ENCODE results near the gene NALCN. TPM values are rescaled to one million over a fixed set of nuclear protein-coding genes. Genes with fewer than 3 reads are reported as not detected.

Gene NALCN
- total RNA-seq, 2 donors from 2014 or later, result 0.11 TPM; not detected in 1

- Histone ChIP-seq H3K36me3 (ENCODE audit: control insufficient read depth, insufficient read depth, low read length) (no peaks in the 10 kb centered on the region), H3K9me3 (ENCODE audit: control insufficient read depth, low read length) (no peaks in the 10 kb centered on the region), H3K27me3 (ENCODE audit: control insufficient read depth, insufficient read depth, low read length, poor library complexity, severe bottlenecking) (no peaks in the 10 kb centered on the region), H3K4me1 (ENCODE audit: control insufficient read depth, insufficient read depth, low read length) (no peaks in the 10 kb centered on the region), H3K9ac (ENCODE audit: extremely low read depth, low read length, poor library complexity, severe bottlenecking) (no peak overlapping the region), H3K27ac (ENCODE audit: low read depth, low read length) (no peak overlapping the region), H3K4me3 (ENCODE audit: low read length) (no peak overlapping the region)
- no peak for DNase-seq
- Mint-ChIP-seq H3K4me3 (no peak overlapping the region), H3K4me1 (no peaks in the 10 kb centered on the region), H3K27me3 (ENCODE audit: insufficient read depth) (no peaks in the 10 kb centered on the region), H3K9me3 (no peaks in the 10 kb centered on the region), H3K27ac (no peak overlapping the region), H3K36me3 (ENCODE audit: low read depth) (no peaks in the 10 kb centered on the region)
- 91 to 100% methylated on average over 1 to 3 of the region's 3 CpGs for WGBS, 2 experiments (ENCODE audit: insufficient coverage in 1 of 2, insufficient read length in 1 of 2)
- TF ChIP-seq CTCF (conservative IDR thresholded peaks at IDR 0.05), result no peak
Observed at GRCh38 chr13:101306773-101307172, 109.5 kb downstream of the NALCN start.

- Mint-ChIP-seq H3K27ac (no peak overlapping the region), H3K9me3 (no peaks in the 10 kb centered on the region), H3K4me1 (no peaks in the 10 kb centered on the region), H3K36me3 (ENCODE audit: low read depth) (no peaks in the 10 kb centered on the region), H3K27me3 (ENCODE audit: insufficient read depth) (no peaks in the 10 kb centered on the region), H3K4me3 (no peak overlapping the region)
- Histone ChIP-seq H3K9me3 (ENCODE audit: control insufficient read depth, low read length) (no peaks in the 10 kb centered on the region), H3K27me3 (ENCODE audit: control insufficient read depth, insufficient read depth, low read length, poor library complexity, severe bottlenecking) (no peaks in the 10 kb centered on the region), H3K27ac (ENCODE audit: low read depth, low read length) (no peak overlapping the region), H3K4me1 (ENCODE audit: control insufficient read depth, insufficient read depth, low read length) (no peaks in the 10 kb centered on the region), H3K9ac (ENCODE audit: extremely low read depth, low read length, poor library complexity, severe bottlenecking) (no peak overlapping the region), H3K4me3 (ENCODE audit: low read length) (no peak overlapping the region), H3K36me3 (ENCODE audit: control insufficient read depth, insufficient read depth, low read length) (no peaks in the 10 kb centered on the region)
- 95 to 97% methylated on average over 4 to 6 of the region's 6 CpGs for WGBS, 2 experiments (ENCODE audit: insufficient coverage in 1 of 2, insufficient read length in 1 of 2)
- no peak for DNase-seq
- no peak for TF ChIP-seq CTCF (conservative IDR thresholded peaks at IDR 0.05)
Observed at GRCh38 chr13:101305981-101306411, 110.3 kb downstream of the NALCN start.

DNA sequence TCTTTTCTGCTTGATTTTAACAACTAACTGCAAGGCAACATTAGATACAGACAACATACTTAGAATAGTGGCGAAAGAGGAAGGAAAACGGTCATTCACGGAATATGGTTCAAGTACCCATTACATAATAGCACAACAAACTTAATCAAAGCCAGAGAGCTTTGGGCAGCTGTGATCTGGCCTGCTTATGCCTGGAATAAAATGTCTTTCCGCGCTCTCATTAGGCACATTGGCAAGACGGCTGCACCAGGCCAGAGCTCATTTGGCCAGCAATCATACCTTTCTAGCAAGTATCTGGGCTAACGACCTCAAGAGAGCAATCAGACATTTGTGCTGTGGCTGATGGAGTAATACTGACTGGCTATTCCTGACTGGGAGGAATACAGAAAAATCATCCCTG lies 112.8 kb downstream of the NALCN start:
- no peaks in the 10 kb centered on the region for H3K4me1 Mint-ChIP-seq
- no peaks in the 10 kb centered on the region for H3K4me1 ChIP-seq (ENCODE audit: control insufficient read depth, insufficient read depth, low read length)
- no peaks in the 10 kb centered on the region for H3K36me3 ChIP-seq (ENCODE audit: control insufficient read depth, insufficient read depth, low read length)
- no peak for DNase-seq
- no peaks in the 10 kb centered on the region for H3K9me3 Mint-ChIP-seq
- H3K27ac ChIP-seq (ENCODE audit: low read depth, low read length), result no peak overlapping the region
- no peak overlapping the region for H3K4me3 ChIP-seq (ENCODE audit: low read length)
- WGBS, 2 experiments (ENCODE audit: insufficient coverage in 1 of 2, insufficient read length in 1 of 2), result 95 to 100% methylated on average over 2 to 7 of the region's 7 CpGs
- no peaks in the 10 kb centered on the region for H3K27me3 ChIP-seq (ENCODE audit: control insufficient read depth, insufficient read depth, low read length, poor library complexity, severe bottlenecking)
- no peak overlapping the region for H3K9ac ChIP-seq (ENCODE audit: extremely low read depth, low read length, poor library complexity, severe bottlenecking)
- no peaks in the 10 kb centered on the region for H3K9me3 ChIP-seq (ENCODE audit: control insufficient read depth, low read length)
- no peaks in the 10 kb centered on the region for H3K27me3 Mint-ChIP-seq (ENCODE audit: insufficient read depth)
- H3K36me3 Mint-ChIP-seq (ENCODE audit: low read depth), result no peaks in the 10 kb centered on the region
- H3K4me3 Mint-ChIP-seq, result no peak overlapping the region
- H3K27ac Mint-ChIP-seq, result no peak overlapping the region
- TF ChIP-seq CTCF (conservative IDR thresholded peaks at IDR 0.05), result no peak
